NCI-H524 (cell line): ENCODE measurements around the gene VPS33A.
"Not testable (repeated sequence)": the region's sequence is repeated elsewhere in the genome, so short reads cannot be mapped to it uniquely, and the experiment has no call there.

Experiments
- DNase-seq, 2 experiments: peaks; one replicate each; lab custom pipeline; 2025; lab: John Stamatoyannopoulos, UW

VPS33A gene

DNA sequence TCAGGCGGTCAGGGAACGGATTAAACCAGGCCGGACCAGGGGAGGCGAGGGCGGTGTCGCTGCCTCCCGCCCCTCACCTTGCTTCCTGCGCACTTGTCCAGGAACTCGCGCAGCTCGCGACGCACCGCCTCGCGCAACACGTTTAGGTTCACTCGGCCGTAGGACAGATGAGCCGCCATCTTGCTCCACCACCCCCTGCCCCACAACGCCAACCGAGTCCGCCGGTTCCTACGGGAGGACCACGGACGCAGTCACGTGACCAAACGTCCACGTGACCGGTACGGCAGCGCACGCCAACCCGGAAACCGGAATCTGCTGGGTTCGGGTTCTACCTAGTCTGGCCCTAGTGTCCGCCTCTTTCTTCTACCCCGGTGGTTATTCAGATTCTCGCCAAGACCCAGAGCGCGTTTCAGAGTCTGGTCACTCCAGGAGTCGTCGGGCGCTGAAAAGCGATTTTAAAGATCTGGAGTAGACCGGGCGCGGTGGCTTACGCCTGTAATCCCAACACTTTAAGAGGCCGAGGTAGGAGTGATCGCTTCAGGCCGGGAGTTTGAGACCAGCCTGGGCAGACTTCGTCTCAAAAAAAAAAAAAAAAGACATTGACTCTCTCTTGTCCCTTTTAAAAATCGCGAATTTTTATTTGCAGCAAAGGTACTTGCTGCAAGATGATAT, at the start of gene VPS33A:
Gene VPS33A, minus strand, starts transcription at position 265 of the 672 bp plus-strand sequence. Its CDS starts 86 bp downstream, at position 179.
- peak; percentile 87 to 98 for DNase-seq

DNA sequence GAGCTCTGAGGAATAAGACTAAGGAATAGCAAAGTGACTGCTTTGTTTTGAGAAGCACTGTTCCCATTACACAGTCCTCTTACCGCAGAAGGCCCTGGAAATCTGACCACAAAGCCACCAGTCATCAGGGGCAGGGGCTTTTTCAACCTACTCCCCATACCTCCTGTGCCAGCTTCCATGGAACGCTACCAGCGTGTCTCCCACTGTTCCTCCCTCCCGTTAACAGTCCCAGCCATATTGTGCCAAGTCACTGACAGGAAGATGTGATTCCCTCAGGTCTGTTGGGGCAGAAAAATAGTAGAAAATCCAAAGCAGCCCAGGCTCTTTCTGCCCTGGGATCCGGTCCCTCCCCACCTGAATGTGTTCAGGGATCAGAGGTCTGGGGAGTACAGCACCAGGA, 46.6 kb upstream of the VPS33A start:
- DNase-seq, result no peak

DNA sequence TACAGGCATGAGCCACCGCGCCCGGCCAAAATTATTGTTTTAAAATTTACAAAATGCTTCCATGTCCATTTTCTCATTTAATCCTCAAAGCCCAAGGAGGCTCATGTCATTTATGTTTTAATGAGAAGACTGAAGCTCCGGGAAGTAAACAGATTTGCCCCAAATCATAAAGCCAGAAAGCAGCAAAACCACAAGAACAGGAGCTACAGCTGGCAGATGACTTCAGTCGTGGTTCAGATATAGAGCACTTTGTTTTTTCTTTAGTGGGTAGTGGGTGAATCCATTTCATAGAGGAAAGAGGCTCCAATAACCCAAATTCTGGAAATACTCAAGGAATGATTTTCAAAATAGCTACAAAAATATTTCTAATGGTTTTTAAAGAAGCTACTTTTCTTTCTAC, 45.4 kb upstream of the VPS33A start:
- no peak for DNase-seq

DNA sequence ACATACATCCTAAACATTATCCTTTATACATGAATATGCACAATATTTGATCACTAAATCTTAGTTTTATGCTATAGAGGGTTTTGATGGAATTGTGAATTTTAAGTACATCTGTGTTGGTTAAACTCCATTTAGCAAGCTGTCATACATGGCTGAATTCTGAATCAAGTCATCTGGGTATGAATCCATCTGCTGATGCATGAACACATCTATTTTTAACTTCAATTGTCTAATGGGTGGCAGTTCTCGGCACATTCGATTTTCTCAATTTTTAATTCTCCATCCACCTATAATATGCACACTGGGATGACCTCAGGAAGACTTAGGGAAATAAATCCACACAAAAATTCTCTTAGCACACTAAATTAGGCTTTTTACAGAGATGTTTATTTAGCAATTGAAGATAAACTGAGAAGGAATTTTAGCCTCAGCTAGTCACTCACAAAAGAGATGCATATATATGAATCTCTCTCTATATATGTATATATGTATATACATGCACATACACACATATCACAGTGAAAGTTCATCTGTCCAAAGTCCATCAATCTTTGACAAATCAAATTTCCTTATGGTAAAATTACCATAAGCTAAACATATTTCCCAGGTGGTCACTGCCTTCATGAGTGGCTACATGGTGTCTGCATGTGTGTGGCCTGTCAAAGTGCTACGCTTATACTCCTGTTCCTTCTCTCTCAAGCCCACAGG, 44.5 kb upstream of the VPS33A start:
- no peak for DNase-seq

DNA sequence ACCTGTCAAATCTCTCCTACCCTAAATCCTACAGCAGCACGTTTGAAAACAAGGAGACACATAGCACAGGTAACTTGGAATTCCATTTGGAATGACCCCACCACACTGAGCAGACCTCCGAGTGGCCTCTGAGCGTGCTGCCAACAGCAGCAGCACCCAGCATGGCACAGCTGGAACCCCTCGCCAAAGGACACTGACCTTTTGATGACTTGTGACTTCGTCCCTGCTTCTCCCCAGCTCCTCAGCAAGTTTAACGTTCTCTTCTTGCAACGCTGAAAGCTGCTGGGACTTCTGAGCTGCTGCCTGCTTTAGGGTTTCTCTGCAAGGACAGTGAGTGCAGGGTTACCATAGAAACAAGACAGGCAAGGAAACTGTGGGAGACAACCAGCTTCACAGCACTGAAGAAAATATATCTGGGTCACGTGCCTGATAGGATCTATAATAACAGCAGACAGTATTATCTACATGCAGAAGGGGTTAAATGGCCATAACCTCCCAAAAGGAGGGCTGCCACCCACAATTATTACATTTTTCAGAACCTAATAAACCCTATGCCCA, 43.3 kb upstream of the VPS33A start:
- no peak for DNase-seq

DNA sequence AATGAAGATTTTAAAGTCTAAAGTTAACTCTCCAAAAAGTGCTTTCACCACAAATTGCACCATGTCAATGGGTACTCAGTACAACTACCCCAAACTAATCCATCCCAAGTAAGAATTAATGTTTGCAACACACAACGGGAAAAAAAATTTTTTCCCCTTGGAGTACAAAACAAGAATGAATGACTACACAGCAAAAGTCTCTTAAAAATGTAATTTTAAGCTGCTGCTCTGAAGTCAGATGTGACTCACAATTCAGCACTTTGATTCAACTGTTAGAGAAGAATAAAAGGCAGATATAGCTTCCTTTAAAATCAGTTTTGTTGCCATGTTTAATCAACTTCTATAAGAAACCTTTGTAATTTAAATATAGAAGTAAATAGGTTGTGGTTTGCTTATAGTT, 42.5 kb upstream of the VPS33A start:
- no peak for DNase-seq

DNA sequence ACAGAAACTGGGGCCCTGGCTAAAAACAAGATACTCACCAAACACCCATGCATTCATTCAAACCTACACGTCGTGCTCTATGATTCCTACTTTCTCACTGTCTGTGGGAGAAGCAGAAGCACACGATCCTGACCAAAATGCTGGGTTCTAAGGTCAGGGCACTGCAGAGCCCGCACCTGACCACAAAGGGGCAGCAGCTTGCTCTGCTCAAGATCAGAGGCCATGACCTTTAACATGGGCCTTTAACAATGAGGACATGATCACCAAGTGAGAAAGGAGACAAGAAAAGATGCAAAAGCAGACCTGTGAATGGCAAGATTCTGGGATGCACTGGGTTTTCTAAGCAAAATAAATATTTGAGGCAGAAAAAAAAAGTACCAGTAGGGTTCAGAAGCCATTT, 40.1 kb upstream of the VPS33A start:
- DNase-seq, result peak in 1 of 2 experiments; percentile 9

DNA sequence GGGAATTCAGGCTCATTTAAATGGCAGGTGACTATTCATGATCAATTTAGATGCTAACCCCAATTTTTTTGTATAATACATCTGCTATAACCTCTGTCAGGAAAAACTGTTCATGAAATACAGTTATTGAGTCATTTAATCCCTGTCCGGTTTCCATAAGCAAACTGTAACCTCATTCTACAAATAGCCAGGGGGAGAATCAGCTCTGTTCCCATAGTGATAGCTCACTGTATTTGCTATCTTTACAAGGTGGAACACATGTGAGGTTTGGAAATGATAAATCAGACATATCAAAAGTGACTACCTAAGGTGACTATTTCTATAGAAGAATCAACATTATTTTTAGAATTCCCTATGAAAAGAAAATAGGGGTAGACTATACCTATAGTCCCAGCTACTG, 38.6 kb upstream of the VPS33A start:
- no peak for DNase-seq

DNA sequence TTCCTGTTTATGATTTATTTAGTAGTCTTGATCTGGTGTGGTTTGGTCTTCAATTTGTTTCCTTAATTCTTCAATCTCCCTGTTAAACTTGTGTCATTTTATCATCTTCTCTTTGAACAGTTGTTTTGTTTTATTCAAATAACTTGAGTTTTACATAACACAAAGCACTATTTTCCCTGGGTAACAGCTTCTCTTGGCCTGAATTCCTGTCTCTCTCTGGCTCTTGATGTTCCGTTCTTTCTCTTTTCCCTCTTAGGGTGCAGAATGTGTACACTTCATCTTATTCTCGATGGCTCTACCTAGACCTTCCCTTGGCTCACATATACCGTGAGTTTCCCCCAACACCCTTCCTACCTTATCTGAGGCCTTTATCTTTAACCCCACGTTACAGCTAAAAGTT, 36.8 kb upstream of the VPS33A start:
- no peak for DNase-seq

DNA sequence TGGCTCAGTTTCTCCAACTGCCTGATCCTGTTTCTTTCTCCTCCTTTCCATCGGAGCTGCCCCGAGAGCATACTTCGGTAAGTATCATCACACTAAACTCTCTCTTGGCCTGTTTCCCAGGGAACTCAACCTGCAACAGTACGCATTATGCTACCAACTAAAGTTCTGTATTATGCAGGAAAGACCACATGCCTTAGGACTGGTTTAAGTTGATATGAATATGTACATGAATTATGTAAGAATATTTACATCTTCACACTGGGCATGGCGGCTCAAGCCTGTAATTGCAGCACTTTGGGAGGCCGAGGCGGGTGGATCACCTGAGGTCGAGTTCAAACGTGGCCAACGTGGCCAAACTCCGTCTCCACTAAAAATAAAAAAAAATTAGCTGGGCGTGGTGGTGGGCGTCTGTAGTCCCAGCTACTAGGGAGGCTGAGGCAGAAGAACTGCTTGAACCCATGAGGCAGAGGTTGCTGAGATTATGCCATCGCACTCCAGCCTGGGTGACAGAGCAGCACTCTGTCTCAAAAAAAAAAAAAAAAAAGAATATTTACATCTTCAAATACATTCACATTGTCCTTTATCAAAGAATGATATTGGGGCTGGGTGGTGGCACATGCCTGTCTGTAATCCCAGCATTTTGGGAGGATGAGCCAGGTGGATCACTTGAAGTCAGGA, 31.9 kb upstream of the VPS33A start:
- DNase-seq, result no peak

DNA sequence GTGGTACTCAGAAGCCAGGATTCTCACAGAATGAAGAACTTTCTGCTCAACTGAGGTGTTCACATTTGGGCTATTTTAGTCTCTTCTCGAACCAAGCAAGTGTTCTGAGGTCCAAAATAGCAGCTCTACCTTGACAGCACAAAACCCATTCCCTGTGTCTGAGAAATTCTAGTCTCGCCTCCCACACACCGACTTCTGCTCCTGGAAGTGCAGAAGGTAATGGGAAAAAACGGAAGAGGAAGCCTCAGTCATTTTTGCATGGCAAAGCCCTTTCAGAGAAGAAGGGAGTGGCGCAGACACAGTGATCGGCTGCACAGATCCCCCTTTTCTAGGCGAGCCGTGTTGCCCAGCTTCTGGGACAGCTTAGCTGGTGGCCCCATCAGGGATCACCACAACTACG, 31.2 kb upstream of the VPS33A start:
- no peak for DNase-seq

DNA sequence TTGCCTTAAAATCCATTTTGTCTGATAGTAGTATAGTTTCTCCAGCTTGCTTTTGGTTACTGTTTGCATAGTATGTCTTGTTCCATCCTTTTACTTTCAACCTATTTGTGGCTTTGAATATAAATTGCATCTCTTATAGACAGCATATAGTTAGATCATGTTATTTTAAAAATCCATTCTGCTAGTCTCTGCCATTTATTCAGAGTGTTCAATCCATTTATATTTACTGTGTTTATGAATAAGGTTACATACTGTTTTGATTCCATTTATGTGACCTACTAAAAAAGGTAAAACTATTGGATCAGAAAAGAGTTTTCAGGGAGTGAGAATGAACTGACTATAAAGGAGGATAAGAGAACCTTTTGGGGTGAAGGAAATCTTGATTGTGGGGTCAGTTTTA, 29.6 kb upstream of the VPS33A start:
- DNase-seq, result no peak

DNA sequence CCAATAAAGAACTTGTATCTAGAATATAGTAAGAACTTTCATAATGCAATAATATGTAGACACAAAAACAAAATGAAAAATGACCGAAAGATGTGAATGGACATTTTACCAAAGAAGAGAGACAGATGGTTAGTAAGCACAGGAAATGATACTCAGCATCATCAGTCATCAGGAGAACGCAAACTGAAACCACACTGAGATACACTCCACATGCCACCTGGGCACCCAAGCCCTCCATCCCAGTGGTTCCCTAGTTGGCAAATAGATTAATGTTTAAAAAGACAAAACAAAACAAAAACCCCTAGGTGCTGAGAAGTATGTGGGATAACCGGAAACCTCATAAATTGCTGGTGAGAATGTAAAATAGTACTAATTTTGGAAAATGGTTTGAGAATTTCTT, 26.8 kb upstream of the VPS33A start:
- peak in 1 of 2 experiments; percentile 2 for DNase-seq

DNA sequence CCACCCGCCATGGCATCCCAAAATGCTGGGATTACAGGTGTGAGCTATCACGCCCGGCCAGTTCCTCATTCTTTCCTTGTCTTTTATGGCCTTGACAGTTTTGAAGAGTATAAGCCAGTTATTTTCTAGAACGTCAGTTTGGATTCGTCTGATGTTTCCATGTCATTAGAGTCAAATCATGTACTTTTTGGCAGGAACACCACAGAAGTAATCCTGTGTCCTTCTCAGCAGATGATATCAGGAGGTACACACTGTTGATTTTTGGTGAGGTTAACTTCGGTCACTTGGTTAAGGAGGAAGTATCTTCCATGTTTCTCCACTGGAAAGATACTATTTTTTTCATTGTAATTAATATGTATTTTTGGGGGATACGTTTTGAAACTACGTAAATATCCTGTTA, 25.1 kb upstream of the VPS33A start:
- DNase-seq, result no peak

DNA sequence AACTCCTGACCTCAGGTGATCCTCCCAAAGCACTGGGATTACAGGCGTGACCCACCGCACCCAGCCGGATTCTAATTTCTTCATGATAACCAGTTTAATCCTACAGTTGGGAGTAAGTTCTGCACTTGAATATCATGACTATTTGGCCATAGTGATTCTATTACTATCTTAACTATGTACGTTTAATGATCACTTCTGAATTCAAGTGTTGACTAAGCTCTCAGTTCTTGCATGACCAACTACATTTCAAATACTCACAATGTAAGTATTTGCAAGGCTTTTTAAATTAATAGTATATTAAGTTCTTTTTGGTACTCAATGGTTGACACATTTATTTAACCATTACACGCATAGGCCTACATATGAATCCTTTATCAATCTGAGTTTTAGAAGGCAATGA, 17.4 kb upstream of the VPS33A start:
- no peak for DNase-seq

DNA sequence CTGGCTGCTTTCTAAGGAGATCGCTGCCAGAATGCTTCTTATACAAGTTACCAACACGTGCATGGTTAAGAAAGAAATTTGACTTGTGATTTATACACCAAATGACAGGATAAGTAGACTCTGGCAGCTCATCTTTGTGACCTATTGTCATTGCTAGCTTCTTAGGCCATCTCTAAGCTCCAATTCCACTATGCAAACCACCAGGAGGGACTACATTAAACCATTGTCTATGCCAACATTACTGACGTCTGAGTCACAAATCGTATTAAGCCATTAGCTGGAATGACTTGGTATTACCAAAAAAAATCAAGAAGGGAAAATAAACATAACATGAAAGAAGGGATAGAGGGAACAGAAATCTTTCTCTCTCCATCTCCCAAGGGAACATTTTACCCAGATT, 15.8 kb upstream of the VPS33A start:
- DNase-seq, result no peak

DNA sequence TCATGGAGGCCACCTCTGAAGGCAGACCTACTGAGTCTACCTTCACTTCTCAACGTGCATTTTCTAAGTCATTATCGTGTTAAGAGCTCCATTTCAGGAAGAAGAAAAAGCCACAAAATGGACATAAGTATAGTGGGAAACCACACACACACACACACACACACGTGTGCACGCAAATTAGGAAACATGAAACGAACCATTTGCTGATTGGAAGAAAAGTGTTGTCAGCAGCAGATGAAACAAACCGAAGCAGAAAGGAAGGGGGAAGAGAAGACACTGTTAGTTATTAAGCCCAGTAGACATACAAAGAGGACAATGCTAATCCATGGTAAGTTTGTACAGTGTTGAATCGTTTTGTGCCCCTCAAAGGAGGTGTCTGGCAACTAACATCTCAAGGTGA, 9.9 kb upstream of the VPS33A start:
- DNase-seq, result no peak

DNA sequence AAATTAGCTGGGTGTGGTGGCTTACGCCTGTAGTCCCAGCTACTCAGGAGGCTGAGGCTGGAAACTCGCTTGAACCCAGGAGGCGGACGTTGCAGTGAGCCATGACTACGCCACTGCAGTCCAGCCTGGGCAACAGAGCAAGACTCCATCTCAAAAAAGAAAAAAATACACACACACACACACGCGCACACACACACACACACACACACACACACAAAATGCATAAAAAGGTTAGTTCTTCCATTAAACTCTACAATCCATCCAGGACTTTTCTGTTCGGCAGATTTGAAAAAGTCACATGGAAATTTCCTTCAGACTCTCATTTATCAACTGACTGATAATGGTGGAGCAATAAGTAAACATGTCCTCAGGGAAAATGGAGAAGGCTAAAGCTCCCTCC, 9.2 kb upstream of the VPS33A start:
- no peak for DNase-seq

DNA sequence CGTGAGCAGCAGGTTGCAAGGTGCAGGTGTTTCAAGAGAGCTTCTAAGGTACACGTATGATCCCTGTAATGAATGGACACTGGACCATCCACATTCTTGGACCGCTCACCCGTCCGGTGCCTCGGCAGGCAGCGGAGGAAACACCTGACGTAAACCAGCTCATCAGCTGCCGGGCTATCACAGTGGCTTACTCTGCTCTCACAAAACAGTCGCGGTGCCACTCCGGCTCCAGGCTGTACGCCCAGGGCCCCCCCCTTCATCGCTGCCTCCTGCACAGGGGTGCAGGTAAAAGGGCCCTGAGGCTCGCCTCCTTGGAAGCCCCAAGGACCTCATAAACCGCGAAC, 436 bp downstream of the VPS33A start:
- DNase-seq, result peak in 1 of 2 experiments; percentile 30

DNA sequence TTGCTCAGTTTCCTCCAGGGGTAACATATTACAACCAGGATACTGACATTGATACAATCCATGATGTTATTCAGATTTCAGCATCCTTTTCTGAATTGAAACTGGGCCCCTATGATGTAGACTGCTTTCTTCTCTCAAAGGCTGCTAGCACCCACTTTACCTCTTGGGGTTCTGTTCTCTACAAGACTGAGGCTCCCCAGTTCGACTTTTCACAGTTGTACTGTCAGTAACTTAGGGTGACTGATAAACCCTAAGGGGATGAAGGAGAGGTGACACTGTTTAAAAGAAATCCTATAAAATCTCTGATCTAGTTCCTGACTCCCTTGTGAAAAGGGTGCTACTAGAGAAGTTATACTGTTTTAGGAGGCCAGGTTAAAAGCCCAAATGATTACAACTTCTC, 818 bp downstream of the VPS33A start:
- no peak for DNase-seq

DNA sequence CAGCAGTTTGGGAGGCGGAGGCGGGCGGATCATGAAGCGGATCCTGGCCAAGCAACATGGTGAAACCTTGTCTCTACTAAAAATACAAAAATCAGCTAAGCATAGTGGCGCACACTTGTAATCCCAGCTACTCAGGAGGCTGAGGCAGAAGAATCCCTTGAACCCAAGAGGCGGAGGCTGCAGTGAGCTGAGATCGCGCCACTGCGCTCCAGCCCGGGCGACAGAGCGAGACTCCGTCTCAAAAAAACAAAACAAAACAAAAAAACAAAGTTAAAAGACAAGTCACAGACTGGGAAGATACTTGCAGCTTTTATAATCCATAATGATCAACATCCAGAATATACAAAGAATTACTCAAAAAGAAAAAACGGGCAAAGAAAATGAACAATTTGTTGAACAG, 5.6 kb downstream of the VPS33A start:
- DNase-seq, result not testable (repeated sequence)

DNA sequence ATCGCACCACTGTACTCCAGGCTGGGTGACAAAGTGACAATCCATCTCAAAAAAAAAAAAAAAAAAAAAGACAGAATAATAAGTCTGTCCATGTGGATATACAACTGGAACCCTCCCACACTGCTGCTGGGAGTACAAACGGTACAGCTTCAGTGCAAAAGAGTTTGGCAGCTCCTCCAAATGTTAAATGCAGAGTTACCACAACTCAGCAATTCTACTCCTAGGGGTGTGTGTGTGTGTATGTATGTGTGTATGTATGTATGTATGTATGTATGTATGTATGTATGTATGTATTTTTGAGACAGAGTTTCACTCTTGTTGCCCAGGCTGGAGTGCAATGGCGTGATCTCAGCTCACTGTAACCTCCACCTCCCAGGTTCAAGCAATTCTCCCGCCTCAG, 7.4 kb downstream of the VPS33A start:
- DNase-seq, result not testable (repeated sequence)

DNA sequence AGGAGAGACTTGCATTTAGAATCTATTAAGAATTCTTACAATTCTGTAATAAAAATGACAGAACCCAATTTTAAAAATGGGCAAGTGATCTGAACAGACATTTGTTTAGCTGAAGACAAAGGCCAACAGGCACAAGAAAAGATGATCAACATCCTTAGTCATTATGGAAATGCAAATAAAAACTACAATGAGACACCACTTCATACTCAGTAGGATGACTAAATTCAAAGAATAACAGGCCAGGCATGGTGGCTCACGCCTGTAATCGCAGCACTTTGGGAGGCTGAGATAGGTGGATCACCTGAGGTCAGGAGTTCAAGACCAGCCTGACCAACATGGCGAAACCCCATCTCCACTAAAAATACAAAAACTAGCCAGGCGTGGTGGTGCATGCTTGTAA, 7.8 kb downstream of the VPS33A start:
- not testable (repeated sequence) for DNase-seq
